Measurements from ENCODE around the gene ACTN2. TPM values are rescaled to one million over a fixed set of nuclear protein-coding genes. Genes with fewer than 3 reads are reported as not detected.

Gene ACTN2
- total RNA-seq, 1 donor from 2014 or later: 0.52 TPM

DNA sequence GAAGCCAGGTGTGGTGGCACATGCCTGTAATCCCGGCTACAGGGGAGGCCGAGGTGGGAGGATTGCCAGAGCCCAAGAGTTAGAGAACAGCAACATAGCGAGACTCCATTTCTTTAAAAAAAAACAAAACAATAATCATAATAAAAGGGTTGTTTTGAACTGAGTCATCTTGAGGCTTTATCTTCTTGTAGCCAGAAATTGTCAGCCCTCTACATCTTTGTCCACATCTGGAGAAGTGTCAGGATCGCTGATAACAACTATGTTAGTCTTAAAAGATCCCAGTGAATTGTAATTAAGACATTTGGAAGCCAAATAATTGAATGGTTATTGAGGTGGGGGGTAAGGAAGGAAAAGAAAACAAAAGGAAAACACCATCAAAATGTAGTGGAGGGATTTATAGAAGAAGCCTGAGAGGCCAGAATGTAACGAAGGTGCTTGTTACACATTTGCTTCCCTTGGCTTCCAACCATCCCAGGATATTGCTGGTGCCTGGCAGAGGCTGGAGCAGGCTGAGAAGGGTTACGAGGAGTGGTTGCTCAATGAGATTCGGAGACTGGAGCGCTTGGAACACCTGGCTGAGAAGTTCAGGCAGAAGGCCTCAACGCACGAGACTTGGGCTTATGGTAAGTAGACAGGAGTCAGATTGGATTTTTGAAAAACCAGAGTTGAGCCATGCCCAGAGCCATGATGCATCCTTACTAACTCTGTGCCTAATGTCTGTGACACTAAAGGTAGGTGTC lies 56.3 kb downstream of the ACTN2 start:
- Histone ChIP-seq H3K79me2 (ENCODE audit: low read depth) (no peaks in the 10 kb centered on the region), H3K36me3 (no peaks in the 10 kb centered on the region), H3F3A (ENCODE audit: low read depth) (no peaks in the 10 kb centered on the region), H2AFZ (replicated peaks) (no peak overlapping the region), H3K9ac (no peak overlapping the region), H3K4me1 (no peaks in the 10 kb centered on the region), H4K20me1 (ENCODE audit: low read depth) (no peaks in the 10 kb centered on the region), H3K27ac (no peak overlapping the region), H3K27me3 (no peaks in the 10 kb centered on the region), H3K9me3 (ENCODE audit: low read depth) (no peaks in the 10 kb centered on the region), H3K4me3 (no peak overlapping the region), H3K4me2 (no peak overlapping the region)
- Mint-ChIP-seq H3K36me3 (peaks cover 9% of the 10 kb centered on the region), H3K4me1 (peaks cover 5% of the 10 kb centered on the region), H3K27me3 (ENCODE audit: insufficient read depth, low read depth) (peaks cover 2% of the 10 kb centered on the region), H3K27ac (no peak overlapping the region), H3K4me3 (no peak overlapping the region), H3K9me3 (peaks cover 3% of the 10 kb centered on the region)
- no peak for TF ChIP-seq EZH2phosphoT487 (IDR thresholded peaks at IDR 0.05)
- no peak for TF ChIP-seq EZH2 (IDR thresholded peaks at IDR 0.05)
- TF ChIP-seq, protein P1, sequence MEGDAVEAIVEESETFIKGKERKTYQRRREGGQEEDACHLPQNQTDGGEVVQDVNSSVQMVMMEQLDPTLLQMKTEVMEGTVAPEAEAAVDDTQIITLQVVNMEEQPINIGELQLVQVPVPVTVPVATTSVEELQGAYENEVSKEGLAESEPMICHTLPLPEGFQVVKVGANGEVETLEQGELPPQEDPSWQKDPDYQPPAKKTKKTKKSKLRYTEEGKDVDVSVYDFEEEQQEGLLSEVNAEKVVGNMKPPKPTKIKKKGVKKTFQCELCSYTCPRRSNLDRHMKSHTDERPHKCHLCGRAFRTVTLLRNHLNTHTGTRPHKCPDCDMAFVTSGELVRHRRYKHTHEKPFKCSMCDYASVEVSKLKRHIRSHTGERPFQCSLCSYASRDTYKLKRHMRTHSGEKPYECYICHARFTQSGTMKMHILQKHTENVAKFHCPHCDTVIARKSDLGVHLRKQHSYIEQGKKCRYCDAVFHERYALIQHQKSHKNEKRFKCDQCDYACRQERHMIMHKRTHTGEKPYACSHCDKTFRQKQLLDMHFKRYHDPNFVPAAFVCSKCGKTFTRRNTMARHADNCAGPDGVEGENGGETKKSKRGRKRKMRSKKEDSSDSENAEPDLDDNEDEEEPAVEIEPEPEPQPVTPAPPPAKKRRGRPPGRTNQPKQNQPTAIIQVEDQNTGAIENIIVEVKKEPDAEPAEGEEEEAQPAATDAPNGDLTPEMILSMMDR (IDR thresholded peaks at IDR 0.05): no peak
- no peak for DNase-seq (ENCODE audit: low spot score)

DNA sequence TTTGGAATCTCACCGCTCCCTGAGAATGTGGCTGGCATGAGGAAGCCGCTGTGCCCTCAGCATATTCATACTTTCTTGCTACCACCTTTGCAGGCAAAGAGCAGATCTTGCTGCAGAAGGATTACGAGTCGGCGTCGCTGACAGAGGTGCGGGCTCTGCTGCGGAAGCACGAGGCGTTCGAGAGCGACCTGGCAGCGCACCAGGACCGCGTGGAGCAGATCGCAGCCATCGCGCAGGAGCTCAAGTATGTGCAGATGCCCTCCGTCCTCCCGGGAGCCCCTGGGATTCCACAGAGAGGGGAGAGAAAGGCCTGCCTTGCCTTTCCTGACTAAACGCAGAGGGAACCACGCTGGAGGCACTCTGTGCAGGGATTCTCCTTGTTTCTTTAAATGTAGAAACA lies 58.2 kb downstream of the ACTN2 start:
- H3K36me3 ChIP-seq: no peaks in the 10 kb centered on the region
- H3K9ac ChIP-seq: no peak overlapping the region
- no peaks in the 10 kb centered on the region for H3K9me3 ChIP-seq (ENCODE audit: low read depth)
- TF ChIP-seq EZH2 (IDR thresholded peaks at IDR 0.05) (no peak), EZH2phosphoT487 (IDR thresholded peaks at IDR 0.05) (no peak)
- TF ChIP-seq, protein P1 (IDR thresholded peaks at IDR 0.05): no peak
- no peak overlapping the region for H3K4me3 Mint-ChIP-seq
- no peaks in the 10 kb centered on the region for H3K27me3 ChIP-seq
- DNase-seq (ENCODE audit: low spot score): no peak
- H3K27me3 Mint-ChIP-seq (ENCODE audit: insufficient read depth, low read depth): peaks cover 2% of the 10 kb centered on the region
- H3K79me2 ChIP-seq (ENCODE audit: low read depth): no peaks in the 10 kb centered on the region
- no peak overlapping the region for H3K27ac Mint-ChIP-seq
- no peak overlapping the region for H3K27ac ChIP-seq
- H3K36me3 Mint-ChIP-seq: peaks cover 5% of the 10 kb centered on the region
- H3K4me2 ChIP-seq: no peak overlapping the region
- H4K20me1 ChIP-seq (ENCODE audit: low read depth): no peaks in the 10 kb centered on the region
- no peak overlapping the region for H2AFZ ChIP-seq (replicated peaks)
- H3K4me1 ChIP-seq: no peaks in the 10 kb centered on the region
- H3F3A ChIP-seq (ENCODE audit: low read depth): no peaks in the 10 kb centered on the region
- peaks cover 3% of the 10 kb centered on the region for H3K9me3 Mint-ChIP-seq
- no peak overlapping the region for H3K4me3 ChIP-seq
- peaks cover 5% of the 10 kb centered on the region for H3K4me1 Mint-ChIP-seq

DNA sequence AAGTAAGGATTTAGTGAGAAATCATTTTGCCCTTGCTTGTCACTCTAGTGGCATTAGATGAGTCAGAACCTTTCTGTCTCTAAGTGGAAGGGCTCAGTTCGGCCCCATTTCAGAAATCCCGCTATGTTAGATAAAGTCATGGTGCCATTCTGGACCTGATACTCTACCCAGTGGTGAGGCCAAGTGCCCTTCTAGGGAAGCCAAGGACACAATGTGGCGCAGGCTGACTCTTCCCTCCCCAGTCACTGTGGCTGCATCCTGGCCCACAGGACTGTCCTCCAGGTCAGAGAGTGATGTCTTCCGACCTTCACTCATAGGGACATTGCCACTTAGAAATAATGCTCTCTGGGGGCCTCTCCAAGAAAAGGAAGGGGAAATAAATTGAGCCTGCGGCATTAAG lies 60.5 kb downstream of the ACTN2 start:
- Histone ChIP-seq H3K9ac (no peak overlapping the region), H3K79me2 (ENCODE audit: low read depth) (no peaks in the 10 kb centered on the region), H3K4me1 (no peaks in the 10 kb centered on the region), H4K20me1 (ENCODE audit: low read depth) (no peaks in the 10 kb centered on the region), H3K27me3 (no peaks in the 10 kb centered on the region), H3K36me3 (no peaks in the 10 kb centered on the region), H3K9me3 (ENCODE audit: low read depth) (no peaks in the 10 kb centered on the region), H3K4me3 (no peak overlapping the region), H3K27ac (no peak overlapping the region), H3K4me2 (no peak overlapping the region), H3F3A (ENCODE audit: low read depth) (no peaks in the 10 kb centered on the region), H2AFZ (replicated peaks) (no peak overlapping the region)
- Mint-ChIP-seq H3K27ac (no peak overlapping the region), H3K4me1 (no peaks in the 10 kb centered on the region), H3K4me3 (no peak overlapping the region), H3K36me3 (no peaks in the 10 kb centered on the region), H3K27me3 (ENCODE audit: insufficient read depth, low read depth) (no peaks in the 10 kb centered on the region), H3K9me3 (no peaks in the 10 kb centered on the region)
- no peak for DNase-seq (ENCODE audit: low spot score)
- no peak for TF ChIP-seq EZH2phosphoT487 (IDR thresholded peaks at IDR 0.05)
- TF ChIP-seq, protein P1 (IDR thresholded peaks at IDR 0.05): no peak
- TF ChIP-seq EZH2 (IDR thresholded peaks at IDR 0.05): no peak

Data from neural progenitor cell (in vitro differentiated cells).